Endothelial cell (in vitro differentiated cells): ENCODE measurements around the gene IQSEC1. TPM values are rescaled to one million over a fixed set of nuclear protein-coding genes. Genes with fewer than 3 reads are reported as not detected.

Experiments
- DNase-seq: peaks from one replicate; pipeline ENCODE4 v3.0.0; 2021; ENCODE audit warnings: low spot score
- H3K27ac Mint-ChIP-seq: one replicate; pipeline ENCODE4 v1.8.0; 2021; ENCODE audit warnings: mixed read lengths, inconsistent platforms; ENCODE audit not compliant: unreplicated experiment
- H3K27me3 Mint-ChIP-seq: one replicate; pipeline ENCODE4 v1.8.0; 2021; ENCODE audit warnings: mild to moderate bottlenecking, moderate library complexity, mixed read lengths, inconsistent platforms; ENCODE audit not compliant: unreplicated experiment
- H3K36me3 Mint-ChIP-seq: one replicate; pipeline ENCODE4 v1.8.0; 2021; ENCODE audit warnings: mild to moderate bottlenecking, low read depth, mixed read lengths, inconsistent platforms; ENCODE audit not compliant: unreplicated experiment
- H3K4me1 Mint-ChIP-seq: one replicate; pipeline ENCODE4 v1.8.0; 2021; ENCODE audit warnings: mild to moderate bottlenecking, mixed read lengths, inconsistent platforms; ENCODE audit not compliant: unreplicated experiment
- H3K4me3 Mint-ChIP-seq: one replicate; pipeline ENCODE4 v1.8.0; 2021; ENCODE audit warnings: mild to moderate bottlenecking, mixed read lengths, inconsistent platforms; ENCODE audit not compliant: unreplicated experiment
- H3K9me3 Mint-ChIP-seq: one replicate; pipeline ENCODE4 v1.8.0; 2021; ENCODE audit warnings: mixed read lengths, inconsistent platforms; ENCODE audit not compliant: unreplicated experiment
- total RNA-seq: library from RNA; stranded (reverse); fragmentation: NEBNext Ultra II Directional; extraction: Animal tissue kit (Norgen Biotek cat#: 25700); gene quantifications from one replicate; pipeline ENCODE4 v1.2.1, GENCODE V29; 2021; ENCODE audit not compliant: unreplicated experiment
- TF ChIP-seq, protein P1 (sequence below): fragments of 200-600 bp; sonication (generic); IDR thresholded peaks from one replicate; pipeline ENCODE4 v1.5.0; 2021; ENCODE audit warnings: antibody characterized with exemption; ENCODE audit not compliant: unreplicated experiment

IQSEC1 gene
- total RNA-seq, 1 donor from 2014 or later: 75.3 TPM

DNA sequence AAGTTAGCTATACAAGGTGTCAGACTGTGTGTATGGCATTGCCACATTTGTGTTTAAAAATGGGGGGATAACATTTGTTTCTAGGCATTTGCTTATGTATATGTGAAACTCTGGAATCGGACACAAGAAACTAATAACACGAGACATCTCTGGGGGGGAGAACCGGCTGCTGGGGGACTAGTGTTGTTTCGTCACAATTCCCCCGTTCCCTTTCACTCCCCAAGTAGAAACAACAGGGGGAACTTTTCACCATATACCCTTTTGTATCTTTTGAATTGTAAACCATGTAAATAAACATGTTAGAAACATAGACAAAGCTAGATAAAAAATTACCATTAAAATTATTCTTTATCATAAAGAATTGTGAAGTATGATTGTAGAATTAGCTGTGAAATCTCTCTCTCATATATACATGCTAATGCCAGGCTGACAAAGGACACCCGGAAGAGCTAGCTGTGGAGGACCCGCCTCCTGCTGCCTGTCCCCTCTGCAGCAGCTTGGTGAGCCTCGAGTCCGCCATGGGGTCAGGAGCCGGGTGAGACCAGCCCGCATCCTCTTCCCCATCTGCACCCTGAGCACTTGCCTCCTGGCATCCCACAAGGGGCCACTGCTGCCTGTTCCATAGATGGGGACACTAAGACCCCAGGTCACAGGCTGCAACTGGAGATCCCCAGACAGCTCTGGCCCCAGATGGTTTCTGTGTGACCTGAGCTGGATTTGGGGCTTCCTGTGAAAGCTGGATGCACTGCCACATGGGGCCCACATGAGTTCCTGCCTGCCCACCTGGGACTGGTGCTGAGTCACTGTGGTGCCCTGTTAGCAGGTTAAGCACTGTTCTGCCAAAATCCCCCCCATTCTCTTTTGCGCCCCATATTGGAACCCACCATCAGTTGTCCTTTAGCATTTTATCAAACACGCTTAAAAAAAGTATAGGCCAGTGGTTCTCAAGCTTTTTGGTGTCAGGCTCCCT, 91.6 kb downstream of the IQSEC1 start:
- Mint-ChIP-seq H3K27ac (no peak overlapping the region), H3K27me3 (peaks cover 6% of the 10 kb centered on the region), H3K4me1 (peaks cover 23% of the 10 kb centered on the region), H3K4me3 (no peak overlapping the region), H3K9me3 (no peaks in the 10 kb centered on the region), H3K36me3 (peaks cover under 1% of the 10 kb centered on the region)
- TF ChIP-seq, protein P1, sequence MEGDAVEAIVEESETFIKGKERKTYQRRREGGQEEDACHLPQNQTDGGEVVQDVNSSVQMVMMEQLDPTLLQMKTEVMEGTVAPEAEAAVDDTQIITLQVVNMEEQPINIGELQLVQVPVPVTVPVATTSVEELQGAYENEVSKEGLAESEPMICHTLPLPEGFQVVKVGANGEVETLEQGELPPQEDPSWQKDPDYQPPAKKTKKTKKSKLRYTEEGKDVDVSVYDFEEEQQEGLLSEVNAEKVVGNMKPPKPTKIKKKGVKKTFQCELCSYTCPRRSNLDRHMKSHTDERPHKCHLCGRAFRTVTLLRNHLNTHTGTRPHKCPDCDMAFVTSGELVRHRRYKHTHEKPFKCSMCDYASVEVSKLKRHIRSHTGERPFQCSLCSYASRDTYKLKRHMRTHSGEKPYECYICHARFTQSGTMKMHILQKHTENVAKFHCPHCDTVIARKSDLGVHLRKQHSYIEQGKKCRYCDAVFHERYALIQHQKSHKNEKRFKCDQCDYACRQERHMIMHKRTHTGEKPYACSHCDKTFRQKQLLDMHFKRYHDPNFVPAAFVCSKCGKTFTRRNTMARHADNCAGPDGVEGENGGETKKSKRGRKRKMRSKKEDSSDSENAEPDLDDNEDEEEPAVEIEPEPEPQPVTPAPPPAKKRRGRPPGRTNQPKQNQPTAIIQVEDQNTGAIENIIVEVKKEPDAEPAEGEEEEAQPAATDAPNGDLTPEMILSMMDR: no peak
- no peak for DNase-seq

DNA sequence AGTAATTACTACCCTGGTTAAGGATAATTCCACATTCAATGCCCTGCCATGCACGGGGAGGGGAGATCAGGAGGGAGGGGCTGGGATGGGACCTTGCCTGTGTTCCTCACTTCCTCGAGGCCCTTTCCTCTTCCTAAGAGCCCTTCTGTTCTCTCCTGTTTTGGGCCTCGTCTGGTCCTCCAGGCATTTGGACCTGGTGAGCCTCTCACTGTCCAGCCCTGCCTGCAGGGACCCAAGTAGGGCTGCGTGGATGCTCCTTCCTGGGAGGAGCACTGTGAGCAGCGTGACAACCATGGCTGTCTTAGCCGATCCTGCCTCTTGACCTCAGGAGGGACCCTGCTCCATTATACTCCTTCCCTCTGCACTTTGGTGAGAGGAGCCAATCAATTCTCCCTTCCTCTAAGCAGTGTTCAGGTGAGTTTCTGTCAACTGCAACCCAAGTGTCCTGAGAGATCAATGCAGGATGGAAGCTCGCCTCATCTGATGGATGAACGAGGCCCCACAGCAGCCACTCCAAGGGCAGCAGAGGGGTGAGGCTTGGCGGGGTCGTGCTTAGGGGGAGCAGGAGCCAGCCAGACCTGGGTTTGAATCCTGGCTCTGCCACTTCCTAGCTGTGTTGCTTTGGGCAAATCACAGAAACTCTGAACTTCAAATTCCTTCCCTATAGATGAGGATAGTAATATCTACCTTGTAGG, 92.5 kb downstream of the IQSEC1 start:
- H3K4me3 Mint-ChIP-seq: no peak overlapping the region
- H3K27me3 Mint-ChIP-seq: peaks cover 8% of the 10 kb centered on the region
- DNase-seq: no peak
- peaks cover 3% of the 10 kb centered on the region for H3K36me3 Mint-ChIP-seq
- TF ChIP-seq, protein P1: no peak
- peaks cover 23% of the 10 kb centered on the region for H3K4me1 Mint-ChIP-seq
- H3K9me3 Mint-ChIP-seq: no peaks in the 10 kb centered on the region
- no peak overlapping the region for H3K27ac Mint-ChIP-seq

DNA sequence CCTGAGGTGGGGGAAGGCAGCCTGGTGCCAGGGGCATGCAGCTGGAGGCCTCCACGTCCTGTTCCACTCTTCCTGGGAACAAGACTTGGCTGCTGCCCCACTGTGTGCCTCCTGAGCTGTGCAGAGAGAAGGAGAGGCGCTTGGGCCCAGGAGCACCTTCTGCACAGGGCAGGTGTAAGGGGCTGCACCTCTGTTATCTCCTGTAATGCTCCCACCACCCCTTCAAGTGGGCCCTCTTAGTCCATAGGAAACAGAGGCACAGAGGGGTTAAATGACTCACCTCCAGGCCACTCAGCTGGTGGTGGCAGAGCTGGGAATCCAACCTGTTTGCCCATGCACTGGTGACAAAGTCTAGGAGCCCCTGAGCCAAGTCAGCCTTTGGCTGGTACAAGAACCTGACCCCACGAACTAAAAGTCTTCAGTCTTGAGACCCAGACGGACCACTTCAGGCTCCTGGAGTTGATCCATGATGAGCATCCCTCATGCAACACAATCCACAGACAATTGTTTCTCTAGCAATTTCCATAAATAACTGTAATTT, 93.2 kb downstream of the IQSEC1 start:
- Mint-ChIP-seq H3K4me1 (peaks cover 23% of the 10 kb centered on the region), H3K36me3 (peaks cover 3% of the 10 kb centered on the region), H3K27ac (no peak overlapping the region), H3K27me3 (peaks cover 8% of the 10 kb centered on the region), H3K4me3 (no peak overlapping the region), H3K9me3 (no peaks in the 10 kb centered on the region)
- DNase-seq: no peak
- TF ChIP-seq, protein P1: no peak

DNA sequence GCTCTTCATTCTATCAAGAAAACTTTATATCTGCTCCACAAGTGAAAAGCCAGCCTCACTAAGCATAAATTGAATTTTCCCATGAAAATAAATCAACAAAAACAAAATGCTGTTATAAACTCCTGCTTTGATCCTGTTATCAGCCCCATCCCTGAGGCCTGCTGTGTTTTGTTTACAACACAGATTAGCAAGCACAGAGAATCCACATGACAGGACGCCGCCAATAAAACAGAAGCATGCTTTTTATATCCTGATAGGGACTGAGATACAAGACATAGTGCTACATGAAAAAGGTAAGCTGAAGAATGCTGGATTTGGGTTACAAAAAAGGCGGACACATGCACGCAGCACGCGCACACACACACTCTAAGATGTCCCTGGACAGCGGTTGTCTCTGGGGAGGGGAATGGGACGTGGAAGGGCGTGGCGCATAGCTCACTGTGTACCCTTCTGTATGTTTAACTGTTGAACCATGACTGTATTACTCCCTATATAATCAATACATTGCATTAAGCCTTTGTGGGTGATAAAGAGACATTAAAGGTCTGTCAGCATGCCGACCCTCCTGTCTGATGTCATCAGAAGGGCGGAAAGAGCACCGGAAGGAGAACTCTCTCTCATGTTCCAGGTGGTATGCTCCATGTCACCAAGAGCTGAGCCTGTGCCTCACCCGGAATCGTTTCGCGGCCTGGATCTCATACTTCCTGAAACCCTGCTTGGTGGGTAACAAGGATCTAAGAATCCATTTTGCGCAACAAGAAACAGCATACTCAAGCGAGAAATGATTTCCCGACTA, 93.9 kb downstream of the IQSEC1 start:
- TF ChIP-seq, protein P1: no peak
- Mint-ChIP-seq H3K4me3 (no peak overlapping the region), H3K27ac (no peak overlapping the region), H3K27me3 (peaks cover 7% of the 10 kb centered on the region), H3K36me3 (peaks cover 3% of the 10 kb centered on the region), H3K9me3 (no peaks in the 10 kb centered on the region), H3K4me1 (peaks cover 25% of the 10 kb centered on the region)
- no peak for DNase-seq
